Coronary artery (tissue), 2 donors: Measurements from ENCODE around the gene RAB35.

Experiments used
- DNase-seq: peaks from one replicate; pipeline ENCODE4 v3.0.0-alpha.2; 2017; ENCODE audit warnings: low spot score
- H3K27ac ChIP-seq, 2 donors: fragments of 200-600 bp; sonication (generic); one replicate each; pipeline ENCODE4 v1.5.1; 2016 to 2019
- H3K4me3 ChIP-seq: fragments of 200-600 bp; sonication (generic); 2 replicates; pipeline ENCODE4 v1.5.1; 2016; ENCODE audit warnings: mild to moderate bottlenecking, moderate library complexity
- CTCF ChIP-seq: fragments of 200-600 bp; sonication (generic); IDR thresholded peaks from one replicate; pipeline ENCODE4 v1.5.1; 2019; ENCODE audit warnings: antibody characterized with exemption

RAB35 gene

DNA sequence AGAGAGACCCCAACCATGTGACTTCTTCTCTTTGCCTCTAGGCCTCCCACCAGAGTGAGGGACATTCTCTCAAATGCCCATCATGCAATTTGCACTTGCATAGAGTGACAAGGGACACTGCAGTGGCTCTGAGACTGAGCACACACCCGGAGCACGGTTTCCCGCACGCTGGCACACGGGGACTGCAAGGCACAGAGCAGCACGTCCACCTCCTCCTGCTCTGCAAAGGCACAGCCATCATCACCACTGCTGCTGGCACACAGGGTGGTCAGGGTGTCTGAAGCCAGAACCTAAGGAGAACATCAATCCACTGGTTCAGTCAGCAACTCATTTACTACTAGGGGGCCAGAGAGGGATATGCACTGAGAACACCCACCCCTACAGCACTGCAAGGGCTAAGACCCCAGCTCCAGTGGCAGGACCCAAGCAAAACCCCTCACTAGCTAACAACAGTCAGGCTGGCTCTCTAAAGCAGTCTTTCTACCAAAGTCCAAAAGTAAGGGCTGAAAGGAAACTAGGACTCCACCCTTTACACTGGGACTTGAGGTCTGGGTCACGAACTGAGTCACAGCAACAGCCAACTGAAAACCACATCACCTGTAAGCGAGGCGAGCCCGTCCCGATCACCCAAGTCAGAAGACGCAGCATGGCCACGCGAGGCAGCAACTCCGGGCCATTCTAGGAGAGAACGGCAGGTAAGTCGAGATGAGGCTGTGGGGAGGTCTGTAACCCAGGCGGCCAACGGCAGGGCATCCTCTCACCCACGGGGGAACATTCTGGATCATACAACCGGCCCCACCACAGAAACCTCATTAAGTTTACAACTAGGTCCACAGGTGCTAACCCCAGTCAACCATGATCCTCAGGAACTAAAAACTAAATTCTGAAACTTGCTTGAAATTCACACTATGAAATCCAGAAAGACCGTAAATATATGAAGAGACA lies 40.0 kb upstream of the RAB35 start:
- Histone ChIP-seq H3K27ac (no peak overlapping the region), H3K4me3 (no peak overlapping the region)
- no peak for TF ChIP-seq CTCF
- no peak for DNase-seq

DNA sequence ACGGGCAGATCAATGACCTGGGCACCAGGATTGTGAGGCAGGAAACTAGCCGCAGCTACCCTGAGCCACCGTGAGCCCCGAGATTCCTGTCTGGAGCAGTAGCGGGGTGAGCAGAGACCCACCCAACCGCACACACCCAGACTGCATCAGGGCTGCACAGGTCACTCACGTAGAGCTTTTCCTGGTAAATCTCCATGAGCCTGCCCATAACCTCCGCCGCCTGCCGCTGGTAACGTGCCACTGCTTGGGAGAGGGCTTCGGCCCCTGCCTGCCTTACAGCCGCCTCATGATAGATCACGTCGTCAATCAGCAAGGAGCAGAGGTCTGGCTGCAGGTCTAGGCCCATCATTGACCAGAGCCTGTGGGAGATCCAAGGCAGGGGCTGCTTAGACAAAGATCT lies 38.5 kb upstream of the RAB35 start:
- no peak overlapping the region for H3K4me3 ChIP-seq
- no peak for TF ChIP-seq CTCF
- H3K27ac ChIP-seq = no peak overlapping the region
- DNase-seq = no peak

- Histone ChIP-seq H3K4me3 (no peak overlapping the region), H3K27ac (no peak overlapping the region)
- TF ChIP-seq CTCF = no peak
- no peak for DNase-seq
These were observed 34.5 kb upstream of the RAB35 start for GRCh38 chr12:120150919-120151525.

- DNase-seq = no peak
- Histone ChIP-seq H3K4me3 (no peak overlapping the region), H3K27ac (no peak overlapping the region)
- no peak for TF ChIP-seq CTCF
These were observed 31.5 kb upstream of the RAB35 start for GRCh38 chr12:120148011-120148410.

DNA sequence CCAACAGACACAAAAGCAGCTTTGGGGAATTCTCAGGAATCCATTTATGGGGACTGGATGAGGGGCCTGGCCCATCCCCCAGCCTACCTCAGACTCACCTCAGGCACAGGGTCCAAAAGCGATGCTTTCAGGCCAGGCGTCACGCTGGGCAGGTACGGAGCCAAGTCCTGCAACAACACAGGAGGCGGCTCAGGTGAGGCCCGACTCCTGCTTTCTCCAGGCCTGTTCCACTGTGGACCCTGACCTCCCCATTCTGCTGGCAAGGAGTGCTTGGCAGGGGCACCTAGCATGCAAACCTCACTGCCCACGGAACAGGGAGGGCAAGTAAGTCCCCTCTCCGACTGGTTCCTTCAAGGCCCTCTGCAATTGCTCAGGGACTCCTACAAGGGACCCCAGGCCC lies 28.6 kb upstream of the RAB35 start:
- H3K4me3 ChIP-seq = no peak overlapping the region
- no peak overlapping the region for H3K27ac ChIP-seq
- DNase-seq = no peak
- TF ChIP-seq CTCF = no peak

- TF ChIP-seq CTCF = no peak
- no peak overlapping the region for H3K27ac ChIP-seq
- H3K4me3 ChIP-seq = no peak overlapping the region
- DNase-seq = no peak
These were observed 27.7 kb upstream of the RAB35 start for GRCh38 chr12:120144215-120144614.
